ENCODE data around the gene CCDC17.

CCDC17 gene

DNA sequence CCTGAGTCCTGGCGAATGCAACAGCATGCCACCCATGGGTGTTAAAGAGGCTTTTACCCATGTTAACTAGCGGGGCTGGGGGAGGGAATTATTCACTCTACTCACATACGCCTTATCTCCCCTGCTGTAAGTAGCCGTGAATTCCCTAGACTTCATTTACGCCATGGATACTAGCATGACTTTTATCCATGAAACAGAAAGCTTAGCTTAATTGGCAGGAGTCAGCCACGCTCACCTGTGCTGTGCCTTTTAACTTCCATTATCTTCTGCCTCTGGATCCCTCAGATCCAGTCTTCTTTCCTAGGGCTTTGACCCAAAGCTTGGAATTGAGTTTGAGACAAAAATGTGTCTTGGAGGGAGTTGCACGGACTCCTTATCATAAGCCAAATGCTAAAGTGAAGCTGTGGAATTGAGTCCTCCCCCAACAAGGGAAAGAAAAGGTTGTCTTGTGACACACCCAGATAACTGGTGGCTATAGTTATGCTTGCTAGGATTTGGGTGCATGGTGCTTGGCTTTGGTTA lies 49.7 kb downstream of the CCDC17 start:
- no peak for DNase-seq

DNA sequence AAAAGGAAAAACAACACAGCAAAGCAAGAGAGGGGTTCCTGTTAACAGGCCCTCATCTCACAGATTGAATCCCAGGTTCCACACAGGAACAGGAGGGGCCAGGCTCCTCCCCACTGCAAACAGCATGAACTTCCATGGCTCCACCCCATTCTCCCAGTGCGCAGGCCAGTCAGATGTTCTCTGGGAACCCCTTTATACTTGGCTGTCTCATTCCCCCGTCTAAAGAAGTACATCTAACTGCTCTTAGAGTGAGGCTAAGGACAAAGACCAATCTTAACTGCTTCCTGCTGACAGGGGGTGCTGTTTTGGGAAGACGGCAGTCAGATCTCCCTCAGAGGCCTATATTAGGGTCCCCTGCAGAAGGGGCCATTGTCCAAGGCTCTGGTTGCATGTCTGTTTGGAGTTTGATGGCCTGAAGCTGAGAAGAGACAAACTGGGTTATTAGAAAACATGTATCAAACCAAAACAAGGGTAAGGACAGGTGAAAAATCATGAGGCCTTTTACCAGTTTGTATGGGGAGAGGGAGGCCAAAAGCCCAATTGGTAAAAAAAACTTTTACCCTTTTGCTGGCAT lies 50.5 kb downstream of the CCDC17 start:
- no peak for DNase-seq

DNA sequence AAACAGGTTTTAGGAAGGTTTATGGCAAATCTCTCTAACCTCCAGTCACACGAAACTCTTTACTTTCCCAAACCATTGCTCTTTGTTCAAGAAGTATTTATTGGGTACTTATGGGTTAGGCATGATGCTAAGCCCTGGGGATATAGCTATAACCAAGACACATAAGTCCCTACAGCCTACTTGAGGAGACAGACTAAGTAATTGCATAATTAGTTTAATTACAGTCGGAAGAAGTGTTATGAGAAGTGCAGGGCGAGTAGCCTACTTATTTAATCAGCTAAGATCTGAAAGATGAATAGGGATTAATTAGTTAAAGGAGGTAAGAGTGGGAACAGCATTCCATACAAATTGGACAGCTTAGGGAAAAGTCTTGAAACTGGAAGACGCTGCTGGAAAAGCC lies 53.2 kb downstream of the CCDC17 start:
- no peak for DNase-seq

Measured in activated CD8-positive, alpha-beta memory T cell treated with anti-CD3 and anti-CD28 coated beads, Interleukin-2, amount 50 U/mL, for 48 hours (primary cell).